HUES48 (cell line): ENCODE data around the gene ASB13.

Experiments used
- H3K27ac ChIP-seq: one replicate; pipeline ENCODE4 v1.7.0; 2013; ENCODE audit warnings: low read depth, low read length, inconsistent platforms
- H3K27me3 ChIP-seq: 2 replicates; pipeline ENCODE4 v1.6.1; 2013; ENCODE audit warnings: mild to moderate bottlenecking, low read length; ENCODE audit not compliant: control insufficient read depth, insufficient read depth
- H3K36me3 ChIP-seq: 2 replicates; pipeline ENCODE4 v1.6.1; 2013; ENCODE audit warnings: low read length; ENCODE audit not compliant: control insufficient read depth, insufficient read depth
- H3K4me1 ChIP-seq: 2 replicates; pipeline ENCODE4 v1.6.1; 2013; ENCODE audit warnings: mild to moderate bottlenecking, low read length; ENCODE audit not compliant: control insufficient read depth, insufficient read depth
- H3K4me3 ChIP-seq: 2 replicates; pipeline ENCODE4 v1.5.1; 2013; ENCODE audit warnings: mild to moderate bottlenecking, low read depth, low read length
- H3K9ac ChIP-seq: 2 replicates; pipeline ENCODE4 v1.6.1; 2013; ENCODE audit warnings: mild to moderate bottlenecking, low read depth, low read length, moderate library complexity
- H3K9me3 ChIP-seq: 2 replicates; pipeline ENCODE4 v1.6.1; 2013; ENCODE audit warnings: low read length; ENCODE audit not compliant: control insufficient read depth, insufficient read depth

Gene ASB13

DNA sequence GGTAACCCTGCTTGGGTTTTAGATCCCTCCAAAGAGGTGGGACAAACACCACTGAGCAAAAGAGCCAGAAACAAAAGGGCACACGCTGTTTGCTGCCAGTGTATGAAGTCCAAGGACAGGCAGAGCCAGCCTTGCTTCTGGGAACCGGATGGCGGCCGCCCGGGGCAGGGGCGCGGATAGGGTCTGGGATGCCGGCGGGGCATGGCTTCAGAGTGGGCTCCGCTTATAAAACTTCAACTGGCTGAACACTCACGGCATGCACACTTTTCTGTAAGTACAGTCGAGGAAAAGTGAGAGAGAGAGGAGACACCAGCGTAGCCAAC lies 62.6 kb downstream of the ASB13 start:
- H3K27ac ChIP-seq: no peak overlapping the region
- no peak overlapping the region for H3K4me3 ChIP-seq
- no peaks in the 10 kb centered on the region for H3K4me1 ChIP-seq
- H3K9me3 ChIP-seq: no peaks in the 10 kb centered on the region
- no peaks in the 10 kb centered on the region for H3K36me3 ChIP-seq
- H3K9ac ChIP-seq: no peak overlapping the region
- H3K27me3 ChIP-seq: no peaks in the 10 kb centered on the region

DNA sequence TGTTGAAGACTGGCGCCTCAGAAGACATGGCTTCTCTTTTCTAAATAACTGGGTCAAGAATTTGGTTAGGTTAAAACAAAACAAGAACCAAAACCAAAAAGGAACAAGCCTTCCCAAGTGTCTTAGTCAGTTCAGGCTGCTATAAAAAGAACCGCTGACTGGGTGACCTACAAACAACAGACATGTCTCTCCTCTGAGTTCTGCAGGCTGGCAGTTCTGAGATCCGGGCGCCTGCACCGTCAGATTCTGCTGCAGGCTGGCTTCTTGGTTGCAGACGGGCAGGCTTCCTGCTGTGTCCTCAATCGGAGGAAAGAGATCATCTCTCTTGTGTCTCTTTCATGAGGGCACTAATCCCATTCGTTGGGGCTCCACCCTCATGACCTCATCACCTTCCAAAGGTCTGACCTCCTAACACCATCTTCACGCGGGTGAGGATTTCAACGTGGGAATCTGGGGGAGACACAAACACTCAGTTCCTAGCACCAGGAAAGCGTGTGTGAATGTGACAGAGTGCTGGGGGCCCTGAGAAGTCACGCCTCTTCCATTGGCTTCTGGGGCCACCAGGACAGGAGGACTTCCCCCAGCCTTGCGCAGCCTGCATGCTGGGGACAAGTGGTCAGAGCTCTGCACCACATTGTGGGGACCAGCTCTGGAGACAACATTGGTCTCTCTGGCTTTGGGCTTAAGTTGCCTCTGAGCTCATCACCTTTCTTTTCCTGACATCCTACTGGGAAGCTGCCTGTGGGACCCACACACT lies 63.1 kb downstream of the ASB13 start:
- Histone ChIP-seq H3K9ac (no peak overlapping the region), H3K27ac (no peak overlapping the region), H3K9me3 (no peaks in the 10 kb centered on the region), H3K36me3 (no peaks in the 10 kb centered on the region), H3K4me3 (no peak overlapping the region), H3K27me3 (no peaks in the 10 kb centered on the region), H3K4me1 (no peaks in the 10 kb centered on the region)

DNA sequence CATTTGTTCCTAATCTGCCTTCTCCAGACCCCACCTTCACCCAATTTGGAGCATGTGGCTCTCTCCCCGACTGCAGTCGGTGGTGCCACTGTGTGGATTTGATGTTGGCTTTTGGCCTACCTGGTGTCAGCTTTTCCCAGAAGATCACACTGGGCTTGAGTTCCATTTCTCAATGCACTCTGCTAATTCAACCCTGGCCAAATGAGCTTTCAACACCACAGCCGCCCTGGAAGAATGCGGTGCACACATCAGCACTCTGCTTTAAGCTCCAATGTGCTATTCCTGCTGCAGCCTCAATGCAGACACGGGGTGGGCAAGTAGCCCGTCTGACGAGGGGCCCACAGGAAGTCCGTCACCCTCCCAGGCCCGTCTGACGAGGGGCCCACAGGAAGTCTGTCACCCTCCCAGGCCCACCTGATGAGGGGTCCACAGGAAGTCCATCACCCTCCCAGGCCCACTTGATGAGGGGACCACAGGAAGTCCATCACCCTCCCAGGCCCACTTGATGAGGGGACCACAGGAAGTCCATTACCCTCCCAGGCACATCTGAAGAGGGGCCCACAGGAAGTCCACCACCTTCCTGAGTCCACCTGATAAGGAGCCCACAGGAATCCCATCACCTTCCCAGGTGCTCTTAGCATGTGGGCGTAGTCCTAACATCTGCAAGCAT lies 64.4 kb downstream of the ASB13 start:
- Histone ChIP-seq H3K36me3 (no peaks in the 10 kb centered on the region), H3K4me3 (no peak overlapping the region), H3K9me3 (no peaks in the 10 kb centered on the region), H3K9ac (no peak overlapping the region), H3K4me1 (no peaks in the 10 kb centered on the region), H3K27me3 (no peaks in the 10 kb centered on the region), H3K27ac (no peak overlapping the region)

DNA sequence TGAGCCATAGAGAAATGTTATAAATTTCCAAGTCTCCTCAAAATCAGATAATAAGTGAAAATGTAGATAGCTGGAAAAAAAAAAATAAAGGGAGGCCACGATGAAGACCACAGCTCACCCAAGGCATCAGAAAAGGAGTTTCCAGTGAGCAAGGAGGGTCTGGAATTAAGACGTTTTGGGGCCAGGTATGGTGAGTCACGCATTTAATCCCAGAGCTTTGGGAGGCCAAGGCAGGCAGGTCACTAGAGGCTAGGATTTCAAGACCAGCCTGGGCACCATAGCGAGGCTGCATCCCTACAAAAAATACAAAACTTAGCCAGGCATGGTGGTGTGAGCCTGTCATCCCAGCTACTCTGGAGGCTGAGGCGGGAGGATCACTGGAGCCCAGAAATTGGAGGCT lies 65.5 kb downstream of the ASB13 start:
- Histone ChIP-seq H3K9ac (no peak overlapping the region), H3K4me1 (no peaks in the 10 kb centered on the region), H3K9me3 (no peaks in the 10 kb centered on the region), H3K4me3 (no peak overlapping the region), H3K36me3 (no peaks in the 10 kb centered on the region), H3K27ac (no peak overlapping the region), H3K27me3 (no peaks in the 10 kb centered on the region)

DNA sequence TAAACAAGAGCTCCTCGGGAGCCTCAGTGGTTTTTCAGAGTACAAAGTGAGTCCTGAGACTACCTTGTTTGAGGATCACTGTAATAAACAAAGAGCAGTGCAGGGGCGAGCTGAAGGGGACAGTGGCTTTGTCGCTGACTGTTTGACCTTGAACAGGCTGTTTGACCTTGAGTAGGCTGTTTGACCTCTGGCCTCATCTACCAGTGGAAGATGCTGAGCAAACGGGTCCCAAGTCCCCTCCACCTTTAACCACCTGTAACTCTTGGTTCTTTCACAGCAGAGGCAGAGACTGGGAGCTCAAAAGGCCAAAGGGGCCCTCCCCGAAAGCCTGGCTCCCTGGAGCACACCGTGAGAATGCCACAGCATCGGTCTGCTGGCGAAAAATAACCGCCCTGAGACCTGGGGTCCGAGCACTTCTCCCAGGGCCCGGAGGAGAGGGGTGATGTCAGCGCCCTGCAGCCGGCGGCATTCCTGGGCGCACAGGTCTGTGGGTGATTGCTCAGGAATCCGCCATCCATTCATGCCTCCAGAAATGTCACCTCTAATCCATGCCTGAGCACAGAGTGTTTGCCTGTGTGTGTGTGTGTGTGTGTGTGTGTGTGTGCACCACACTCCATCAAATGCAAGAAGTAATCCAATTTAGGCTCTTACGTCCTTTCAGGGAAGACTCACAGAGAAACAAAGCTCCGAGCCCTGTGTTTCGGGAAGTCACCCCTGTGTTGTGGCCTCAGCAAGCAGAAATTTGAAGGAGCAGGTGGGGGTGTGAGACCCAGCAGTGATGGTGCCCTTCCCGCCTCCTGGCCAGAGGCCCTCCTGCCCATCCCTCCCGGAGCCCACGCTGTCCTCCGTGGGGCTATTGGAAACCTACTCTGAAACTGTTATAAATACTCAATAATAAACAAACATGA lies 66.5 kb downstream of the ASB13 start:
- Histone ChIP-seq H3K36me3 (no peaks in the 10 kb centered on the region), H3K4me3 (no peak overlapping the region), H3K4me1 (no peaks in the 10 kb centered on the region), H3K27me3 (no peaks in the 10 kb centered on the region), H3K9me3 (no peaks in the 10 kb centered on the region), H3K27ac (no peak overlapping the region), H3K9ac (no peak overlapping the region)

DNA sequence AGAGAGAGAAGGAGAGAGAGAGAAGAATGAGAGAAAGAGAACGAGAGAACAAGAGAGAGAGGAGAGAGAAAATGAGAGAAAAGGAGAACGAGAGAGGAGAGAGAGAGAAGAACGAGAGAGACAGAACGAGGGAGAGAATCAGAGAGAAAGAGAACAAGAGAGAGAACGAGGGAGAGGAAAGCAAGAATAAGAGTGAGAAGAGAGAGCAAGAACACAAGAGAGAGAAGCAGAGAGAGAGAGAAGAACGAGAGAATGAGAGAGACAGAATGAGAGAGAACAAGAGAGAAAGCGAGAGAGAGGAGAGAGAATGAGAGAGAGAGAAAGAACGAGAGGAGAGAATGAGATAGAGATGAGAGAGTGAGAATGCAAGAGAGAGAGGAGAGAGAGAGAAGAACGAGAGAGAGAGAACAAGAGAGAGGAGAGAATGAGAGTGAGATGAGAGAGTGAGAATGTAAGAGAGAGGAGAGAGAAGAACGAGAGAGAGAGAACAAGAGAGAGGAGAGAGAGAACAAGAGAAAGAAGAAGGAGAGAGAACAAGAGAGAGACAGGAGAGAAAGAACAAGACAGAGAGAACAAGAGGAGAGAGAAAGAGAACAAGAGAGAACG lies 68.2 kb downstream of the ASB13 start:
- H3K27ac ChIP-seq: no peak overlapping the region
- no peaks in the 10 kb centered on the region for H3K36me3 ChIP-seq
- H3K27me3 ChIP-seq: no peaks in the 10 kb centered on the region
- no peak overlapping the region for H3K4me3 ChIP-seq
- no peaks in the 10 kb centered on the region for H3K4me1 ChIP-seq
- H3K9ac ChIP-seq: no peak overlapping the region
- H3K9me3 ChIP-seq: no peaks in the 10 kb centered on the region

DNA sequence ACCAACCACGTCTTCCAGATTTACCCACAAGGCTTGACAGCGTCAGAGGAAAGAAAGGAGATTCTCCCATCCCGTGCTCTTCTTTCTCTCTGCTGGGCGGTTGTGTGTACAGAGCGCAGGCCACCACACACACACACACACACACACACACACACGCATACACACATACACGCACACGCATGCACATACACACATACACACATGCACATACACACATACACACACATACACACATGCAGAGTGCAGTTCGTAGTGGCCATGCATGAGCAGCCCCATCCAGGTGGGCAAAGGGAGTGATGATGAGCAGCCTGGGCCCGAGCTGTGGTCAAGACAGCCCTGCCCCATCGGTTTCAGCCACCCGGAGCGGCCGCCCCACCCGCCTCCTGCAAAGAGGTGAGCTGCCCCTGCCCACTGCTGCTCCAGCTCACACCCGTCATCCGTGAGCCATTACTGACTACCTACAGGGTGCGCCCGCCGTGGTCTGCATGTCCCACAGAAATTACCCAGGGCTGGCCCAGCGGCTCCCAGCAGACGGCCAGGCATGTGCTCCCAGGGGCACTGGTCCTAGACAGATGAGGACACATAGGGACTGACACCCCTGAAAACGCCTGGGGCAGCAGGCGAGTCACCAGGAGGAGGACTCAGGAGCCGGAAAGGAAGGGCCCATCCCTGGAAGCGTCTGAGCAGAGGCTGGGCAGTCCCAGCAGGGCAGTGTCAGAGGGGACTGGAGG lies 69.6 kb downstream of the ASB13 start:
- Histone ChIP-seq H3K9me3 (no peaks in the 10 kb centered on the region), H3K4me1 (no peaks in the 10 kb centered on the region), H3K27me3 (no peaks in the 10 kb centered on the region), H3K27ac (no peak overlapping the region), H3K36me3 (no peaks in the 10 kb centered on the region), H3K4me3 (no peak overlapping the region), H3K9ac (no peak overlapping the region)

DNA sequence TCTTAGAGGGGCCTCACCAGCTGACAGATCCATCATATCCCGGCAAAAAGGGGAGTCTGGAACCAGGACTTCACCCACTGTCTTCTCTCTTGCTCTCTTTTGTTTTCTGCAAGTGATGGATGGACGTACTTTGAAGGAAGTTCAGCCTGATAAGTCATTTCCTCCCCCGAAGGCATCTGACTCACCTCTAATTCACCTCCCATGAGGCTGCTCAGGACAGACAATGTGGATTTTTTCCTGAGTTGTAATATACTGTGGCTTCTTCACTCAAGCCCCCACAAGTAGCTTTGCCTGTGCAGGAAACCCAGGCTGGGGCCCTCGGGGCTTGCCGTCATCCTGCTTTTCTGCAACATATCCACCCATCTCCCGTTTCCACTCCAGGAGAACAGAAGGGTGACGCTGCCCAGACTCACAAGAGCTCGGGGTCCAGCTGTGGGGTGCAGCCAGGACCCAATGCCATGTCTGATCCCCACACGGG lies 70.4 kb downstream of the ASB13 start:
- no peaks in the 10 kb centered on the region for H3K4me1 ChIP-seq
- no peaks in the 10 kb centered on the region for H3K27me3 ChIP-seq
- no peak overlapping the region for H3K4me3 ChIP-seq
- H3K36me3 ChIP-seq: no peaks in the 10 kb centered on the region
- no peak overlapping the region for H3K9ac ChIP-seq
- no peaks in the 10 kb centered on the region for H3K9me3 ChIP-seq
- no peak overlapping the region for H3K27ac ChIP-seq

DNA sequence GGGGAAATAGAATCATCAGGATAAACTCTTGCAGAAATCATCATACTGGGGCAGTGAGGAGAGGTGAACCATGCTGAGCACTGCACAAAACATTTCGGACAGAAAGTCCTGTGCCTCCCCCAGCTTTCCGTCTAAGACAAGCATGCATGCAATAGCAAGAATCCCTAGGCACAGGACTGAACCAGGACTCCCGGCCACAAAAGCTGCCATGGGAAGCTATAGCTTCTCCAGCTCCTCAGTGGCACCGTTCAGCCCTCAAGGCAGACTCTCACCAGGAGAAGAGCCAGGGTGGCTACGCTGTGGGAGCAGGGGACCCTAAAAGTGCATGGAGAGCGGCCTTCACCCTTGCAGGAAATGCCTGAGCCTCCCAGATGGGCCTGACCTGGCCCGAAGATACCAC lies 70.8 kb downstream of the ASB13 start:
- Histone ChIP-seq H3K36me3 (no peaks in the 10 kb centered on the region), H3K9me3 (no peaks in the 10 kb centered on the region), H3K27ac (no peak overlapping the region), H3K27me3 (no peaks in the 10 kb centered on the region), H3K4me3 (no peak overlapping the region), H3K9ac (no peak overlapping the region), H3K4me1 (no peaks in the 10 kb centered on the region)

DNA sequence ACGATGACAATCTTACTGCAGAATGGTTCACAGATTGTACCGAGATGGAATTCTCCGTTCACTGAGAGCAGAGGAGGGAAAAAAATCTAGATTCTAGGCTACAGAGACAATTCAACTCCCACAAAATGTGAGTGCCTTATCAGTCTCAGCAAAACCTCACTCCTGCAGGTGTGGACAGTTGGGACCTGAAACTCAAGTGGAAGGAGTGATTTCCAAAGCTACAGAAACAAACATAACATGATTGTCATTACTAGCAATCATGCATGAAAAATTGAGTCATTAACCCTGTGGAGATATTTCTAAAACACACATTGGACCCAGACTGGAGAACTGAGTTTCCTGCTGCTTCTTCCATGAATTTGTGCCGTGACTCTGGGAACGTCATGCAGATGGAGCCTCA lies 71.3 kb downstream of the ASB13 start:
- Histone ChIP-seq H3K4me1 (peaks cover 2% of the 10 kb centered on the region), H3K9me3 (no peaks in the 10 kb centered on the region), H3K4me3 (no peak overlapping the region), H3K27ac (no peak overlapping the region), H3K9ac (no peak overlapping the region), H3K27me3 (no peaks in the 10 kb centered on the region), H3K36me3 (no peaks in the 10 kb centered on the region)
